Activated CD8-positive, alpha-beta memory T cell treated with anti-CD3 and anti-CD28 coated beads for 4 hours (primary cell): ENCODE results near the gene RWDD3.

Source experiments
- DNase-seq, 2 donors: peaks; one replicate each; pipeline ENCODE4 v3.0.0-alpha.2; 2020; ENCODE audit warnings: low read depth in 2 of 2

RWDD3 gene

GRCh38 chr1:95282518-95282895, 48.5 kb downstream of the RWDD3 start:
- DNase-seq: no peak

GRCh38 chr1:95284420-95284819, 50.4 kb downstream of the RWDD3 start:
- no peak for DNase-seq

DNA sequence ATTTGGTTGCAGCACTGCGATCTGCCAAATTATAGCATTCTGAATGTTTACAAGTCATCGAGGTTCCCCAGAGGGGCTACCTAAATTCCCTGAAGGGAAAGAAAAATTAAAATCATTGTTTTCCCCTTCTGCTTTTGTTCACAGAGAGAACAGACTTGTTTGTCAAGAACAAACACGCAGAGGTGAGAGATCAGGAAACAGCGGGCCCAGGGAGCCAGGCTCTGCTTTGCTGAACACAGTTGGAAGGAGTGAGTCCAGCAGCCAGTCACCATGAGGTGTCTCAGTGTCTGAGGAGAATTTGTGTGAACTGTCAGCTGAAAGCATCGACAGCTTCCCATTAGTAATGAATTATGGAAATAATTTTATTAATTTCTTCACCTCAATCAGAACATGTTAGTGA, 52.5 kb downstream of the RWDD3 start:
- DNase-seq: no peak

DNA sequence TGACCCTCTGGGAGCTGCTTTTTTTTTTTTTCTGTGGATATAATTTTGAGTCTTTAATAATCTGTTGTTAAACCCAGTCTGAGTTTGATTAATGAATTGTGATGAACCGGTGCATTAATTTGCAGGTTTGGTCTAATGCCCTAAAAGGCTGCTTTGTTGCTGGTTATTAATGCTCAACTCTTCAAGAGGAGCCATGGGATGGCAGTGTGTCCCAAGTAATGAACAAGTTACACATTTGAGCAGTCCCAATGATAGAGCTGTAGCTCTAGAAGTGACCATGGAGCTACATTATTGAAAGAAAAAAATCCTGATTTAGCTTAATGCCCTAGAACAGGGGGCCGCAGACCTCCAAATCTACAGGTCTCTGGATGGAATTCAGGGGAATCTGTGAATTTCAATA, 53.1 kb downstream of the RWDD3 start:
- no peak for DNase-seq

GRCh38 chr1:95287825-95288224, 53.8 kb downstream of the RWDD3 start:
- DNase-seq: no peak
